Bladder microvascular endothelial cell (primary cell): ENCODE data around the gene CMPK1. TPM values are rescaled to one million over a fixed set of nuclear protein-coding genes. Genes with fewer than 3 reads are reported as not detected.

Experiments used
- total RNA-seq: library from RNA; depleted of rRNA; stranded (reverse); fragments of >200 nt; gene quantifications from 2 replicates; pipeline ENCODE4 v1.2.3, GENCODE V29; 2014

CMPK1 gene
- 55.2 and 121 TPM in 2 replicates for total RNA-seq

DNA sequence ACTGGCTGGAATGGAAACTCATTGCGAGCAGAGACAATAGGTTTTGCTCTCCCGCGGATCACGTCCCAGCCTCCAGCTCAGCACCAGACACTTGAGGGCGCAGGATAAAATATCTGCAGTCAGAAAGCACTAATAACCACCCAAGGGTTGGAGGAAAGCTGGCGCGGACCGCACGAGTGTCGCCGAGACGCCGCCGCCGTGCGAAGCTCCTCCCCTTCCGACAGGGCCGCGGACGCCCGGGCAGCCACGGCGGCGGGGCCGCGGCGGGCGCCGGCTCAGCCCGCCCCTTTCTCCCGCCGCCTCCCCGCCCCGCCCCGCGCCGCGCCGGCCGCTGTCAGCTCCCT is at the start of gene CMPK1:
CMPK1 (plus strand) TSS at position 213 of the 344 bp plus-strand sequence. CDS start 156 bp downstream, outside the sequence.

DNA sequence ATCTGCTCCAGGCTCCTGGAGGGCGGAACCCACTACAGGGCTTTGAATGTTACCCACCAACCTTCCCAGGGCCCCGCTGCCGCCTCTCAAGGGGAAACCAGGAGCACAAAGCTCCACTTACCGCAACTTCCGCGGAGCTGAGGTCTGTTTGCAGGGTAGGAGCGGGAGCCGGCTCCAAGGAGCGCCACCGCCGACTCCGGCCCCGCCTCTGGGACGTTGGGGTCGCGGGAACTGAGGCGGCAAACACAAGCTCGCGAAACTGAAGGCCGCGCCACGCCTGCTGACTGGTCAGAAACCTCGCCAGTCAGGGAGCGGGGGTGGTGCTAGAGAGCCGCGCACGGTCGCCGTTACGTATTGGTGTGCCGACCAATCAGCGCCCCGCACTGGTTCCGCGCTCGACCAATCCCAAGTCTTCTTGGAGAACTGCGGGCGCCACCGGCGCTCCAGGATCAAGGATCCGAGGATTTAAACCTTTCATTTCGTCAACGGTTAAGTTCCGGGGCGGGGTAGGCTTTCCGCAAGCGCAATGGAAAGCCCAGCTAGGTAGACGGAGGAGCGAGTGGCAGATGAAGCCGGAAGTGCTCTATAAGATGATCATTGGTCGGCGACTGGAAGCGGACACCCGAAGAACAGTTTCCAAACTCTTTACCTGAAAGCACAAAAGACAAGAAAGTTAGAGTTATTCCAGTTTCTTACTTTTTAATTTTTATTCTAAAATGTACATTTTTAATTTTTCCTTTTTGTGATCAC is 19.5 kb upstream of the CMPK1 start, which contains the start of gene STIL:
STIL (minus strand) TSS at position 233 of the 750 bp plus-strand sequence. CDS start 3,828 bp downstream, outside the sequence.

DNA sequence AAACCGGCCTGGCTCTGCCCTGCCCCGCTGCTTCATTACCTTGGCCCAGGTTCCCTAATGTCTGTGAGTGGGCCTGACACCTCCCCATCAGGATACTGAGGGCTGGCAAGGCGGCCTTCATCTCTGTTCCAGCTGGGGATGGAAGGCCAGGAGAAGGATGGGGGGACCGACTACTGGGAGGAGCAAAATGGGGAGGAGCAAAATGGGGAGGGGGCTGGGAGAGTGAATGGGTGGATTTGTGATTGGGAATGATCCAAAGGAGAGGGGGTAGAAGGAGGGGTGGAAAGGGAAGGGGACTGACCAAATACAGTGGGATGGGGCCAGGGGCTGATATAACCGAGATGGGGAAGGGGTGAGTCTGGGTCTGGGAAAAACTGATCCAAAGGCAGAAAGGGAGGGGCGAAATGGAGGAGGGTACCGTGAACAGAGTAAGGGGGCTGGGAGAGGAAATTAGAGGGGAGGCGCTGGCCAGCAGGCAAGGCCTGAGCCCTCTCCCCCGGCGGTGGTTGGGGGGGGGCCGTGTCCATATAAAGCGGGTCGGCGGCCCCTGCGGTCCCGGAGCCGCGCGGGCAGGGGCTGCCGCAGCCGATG is 82.2 kb downstream of the CMPK1 start, which contains the start of gene FOXE3:
FOXE3 (plus strand) TSS at position 558 of the 591 bp plus-strand sequence; CDS start at position 589, 31 bp downstream.

Other genes starting within 250 kb of the CMPK1 start
- not detected in 2 replicates for gene CYP4A22, start 196.3 kb upstream of the CMPK1 start, total RNA-seq
- 0.16 TPM in 1 of 2 replicates, not detected in the other for gene PDZK1IP1, start 143.8 kb upstream of the CMPK1 start, total RNA-seq
- gene TAL1, start 101.6 kb upstream of the CMPK1 start, total RNA-seq, result 22.8 and 47.3 TPM in 2 replicates
- gene STIL, start 19.6 kb upstream of the CMPK1 start, total RNA-seq, result 7.0 and 7.7 TPM in 2 replicates
- gene FOXE3, start 82.5 kb downstream of the CMPK1 start, total RNA-seq, result not detected in 2 replicates
- gene FOXD2, start 104.3 kb downstream of the CMPK1 start, total RNA-seq, result under 0.01 and 0.06 TPM in 2 replicates